K562 (cell line): Measurements from ENCODE around the gene COQ5. TPM values are rescaled to one million over a fixed set of nuclear protein-coding genes. Genes with fewer than 3 reads are reported as not detected.
A peak's percentile ranks its signal among the peaks of the same experiment; 100 is the strongest.

Experiments used
- ARHGAP35 ChIP-seq: fragments of 450-650 bp; IDR thresholded peaks from 2 replicates; pipeline ENCODE4 v1.6.1; 2018; ENCODE audit not compliant: partially characterized antibody
- BDP1 ChIP-seq: IDR thresholded peaks from 3 replicates; pipeline ENCODE4 v1.6.1; 2011; ENCODE audit not compliant: insufficient read length, insufficient read depth
- CCNT2 ChIP-seq: IDR thresholded peaks from 2 replicates; pipeline ENCODE4 v1.6.1; 2011; ENCODE audit warnings: borderline replicate concordance, low read depth, mild to moderate bottlenecking, moderate library complexity, mixed read lengths, low read length; ENCODE audit not compliant: insufficient read length; ENCODE audit errors: extremely low read depth
- EGR1 ChIP-seq: fragments of 450-650 bp; conservative IDR thresholded peaks from 2 replicates; pipeline ENCODE4 v1.6.1; 2017; ENCODE audit warnings: mild to moderate bottlenecking
- ELF1 ChIP-seq: fragments of 200-800 bp; sonication (Bioruptor generic); IDR thresholded peaks from 2 replicates; pipeline ENCODE4 v1.6.1; 2016; ENCODE audit warnings: missing genetic modification characterization, missing compliant biosample characterization
- FOXK2 ChIP-seq, 2 experiments: fragments of 450-650 bp; IDR thresholded peaks in 1 of 2; conservative IDR thresholded peaks in 1 of 2; 2 replicates each; pipeline ENCODE4 v1.6.1; 2016; ENCODE audit warnings: low read depth in 2 of 2, mild to moderate bottlenecking in 1 of 2
- HOXB6 ChIP-seq: fragments of 250-450 bp; sonication (Bioruptor Pico); IDR thresholded peaks from 2 replicates; pipeline ENCODE4 v1.5.1; 2022; ENCODE audit warnings: mild to moderate bottlenecking, borderline replicate concordance
- NR2F6 ChIP-seq: fragments of 450-650 bp; formaldehyde crosslinking; IDR thresholded peaks from 2 replicates; pipeline ENCODE4 v1.4.0; 2020; ENCODE audit warnings: mild to moderate bottlenecking
- PCBP2 ChIP-seq: fragments of 200-400 bp; formaldehyde crosslinking; IDR thresholded peaks from 2 replicates; pipeline ENCODE4 v1.6.1; 2018; ENCODE audit warnings: low read length, low read depth, mild to moderate bottlenecking, moderate library complexity; ENCODE audit not compliant: poor library complexity, severe bottlenecking
- PHB ChIP-seq: fragments of 250-450 bp; sonication (Bioruptor Pico); IDR thresholded peaks from 2 replicates; pipeline ENCODE4 v1.5.0; 2021
- PHF8 ChIP-seq: fragments of 200-600 bp; sonication (generic); IDR thresholded peaks from 2 replicates; pipeline ENCODE4 v1.6.1; 2012; ENCODE audit warnings: mixed run types, mild to moderate bottlenecking, inconsistent platforms, low read length, moderate library complexity, borderline replicate concordance
- RBM22 ChIP-seq: fragments of 200-400 bp; formaldehyde crosslinking; IDR thresholded peaks from 2 replicates; pipeline ENCODE4 v1.6.1; 2018; ENCODE audit warnings: low read length, low read depth; ENCODE audit not compliant: poor library complexity, severe bottlenecking
- RFX7 ChIP-seq: fragments of 250-450 bp; sonication (Bioruptor Pico); IDR thresholded peaks from 2 replicates; pipeline ENCODE4 v1.5.1; 2021; ENCODE audit warnings: mild to moderate bottlenecking
- RUNX1 ChIP-seq: sonication (generic); IDR thresholded peaks from 2 replicates; pipeline ENCODE4 v1.6.1; 2016; ENCODE audit warnings: antibody characterized with exemption, low read depth
- SMC3 ChIP-seq: conservative IDR thresholded peaks from 2 replicates; pipeline ENCODE4 v1.6.1; 2011; ENCODE audit warnings: low read depth, low read length, improper control_type of control experiment; ENCODE audit not compliant: insufficient read depth
- TAF15 ChIP-seq: fragments of 200-400 bp; formaldehyde crosslinking; IDR thresholded peaks from 2 replicates; pipeline ENCODE4 v1.6.1; 2017; ENCODE audit warnings: mild to moderate bottlenecking, low read depth, low read length, moderate library complexity
- TRIM28 ChIP-seq: fragments of 450-650 bp; IDR thresholded peaks from 2 replicates; pipeline ENCODE4 v1.6.1; 2017
- XRCC4 ChIP-seq: IDR thresholded peaks from one replicate; pipeline ENCODE4 v1.6.1; 2011; ENCODE audit not compliant: insufficient read depth, insufficient read length; ENCODE audit errors: extremely low read depth
- XRCC5 ChIP-seq: fragments of 200-400 bp; formaldehyde crosslinking; IDR thresholded peaks from 2 replicates; pipeline ENCODE4 v1.6.1; 2017; ENCODE audit warnings: low read depth, mild to moderate bottlenecking, low read length
- ZBTB17 ChIP-seq: fragments of 450-650 bp; formaldehyde crosslinking; IDR thresholded peaks from 2 replicates; pipeline ENCODE4 v1.4.0; 2020; ENCODE audit warnings: mild to moderate bottlenecking
- ZNF212 ChIP-seq: fragments of 450-650 bp; formaldehyde crosslinking; IDR thresholded peaks from 2 replicates; pipeline ENCODE4 v1.4.0; 2020; ENCODE audit warnings: mild to moderate bottlenecking
- ZNF232 ChIP-seq: sonication (generic); formaldehyde crosslinking; IDR thresholded peaks from 2 replicates; pipeline ENCODE4 v1.8.0; 2022; ENCODE audit warnings: mild to moderate bottlenecking, missing genetic modification reagents
- polyA plus RNA-seq, 8 experiments: library from polyadenylated mRNA; depleted of rRNA in 4 of 8; stranded (reverse) in 5 of 8; unstranded in 3 of 8; fragments of >200 nt; fragmentation: Nextera tagmentation in 2 of 8; fragmentation: Illumina TruSeq in 1 of 8; extraction: Ambion mirVana in 2 of 8; extraction: Trizol in 1 of 8; gene quantifications; 2 replicates each; pipeline versions ENCODE4 v1.2.1 to v1.2.3, GENCODE V29; 2011 to 2014; ENCODE audit warnings: inconsistent platforms in 1 of 8, missing spikeins in 1 of 8
- total RNA-seq, 7 experiments: library from RNA; depleted of rRNA in 6 of 7; stranded (reverse); fragments of >200 nt in 6 of 7; fragmentation: Illumina TruSeq in 2 of 7; extraction: Trizol in 2 of 7; gene quantifications; 2 replicates each; pipeline versions ENCODE4 v1.2.1 to v1.2.3, GENCODE V29; 2011 to 2021; ENCODE audit warnings: low replicate concordance in 1 of 7
- TF ChIP-seq, protein P1 (sequence below): sonication (generic); formaldehyde crosslinking; IDR thresholded peaks from 2 replicates; pipeline ENCODE4 v1.8.0; 2022; ENCODE audit warnings: mild to moderate bottlenecking, missing genetic modification reagents, borderline replicate concordance
- TF ChIP-seq, protein P2 (sequence below): fragments of 450-650 bp; conservative IDR thresholded peaks from 2 replicates; pipeline ENCODE4 v1.6.1; 2016; ENCODE audit warnings: missing genetic modification characterization, low read depth, mild to moderate bottlenecking, control low read depth, missing compliant biosample characterization
- TF ChIP-seq, protein P3 (sequence below): fragments of 250-450 bp; sonication (Bioruptor Pico); IDR thresholded peaks from 2 replicates; pipeline ENCODE4 v1.4.0; 2020; ENCODE audit warnings: mild to moderate bottlenecking

The COQ5 gene
- total and polyA plus RNA-seq, 9 of the 15 experiments (the other 6 are each of a cell fraction or from before 2014, with no cell fraction given): 19.2 to 59.7 (median 30.4) TPM

DNA sequence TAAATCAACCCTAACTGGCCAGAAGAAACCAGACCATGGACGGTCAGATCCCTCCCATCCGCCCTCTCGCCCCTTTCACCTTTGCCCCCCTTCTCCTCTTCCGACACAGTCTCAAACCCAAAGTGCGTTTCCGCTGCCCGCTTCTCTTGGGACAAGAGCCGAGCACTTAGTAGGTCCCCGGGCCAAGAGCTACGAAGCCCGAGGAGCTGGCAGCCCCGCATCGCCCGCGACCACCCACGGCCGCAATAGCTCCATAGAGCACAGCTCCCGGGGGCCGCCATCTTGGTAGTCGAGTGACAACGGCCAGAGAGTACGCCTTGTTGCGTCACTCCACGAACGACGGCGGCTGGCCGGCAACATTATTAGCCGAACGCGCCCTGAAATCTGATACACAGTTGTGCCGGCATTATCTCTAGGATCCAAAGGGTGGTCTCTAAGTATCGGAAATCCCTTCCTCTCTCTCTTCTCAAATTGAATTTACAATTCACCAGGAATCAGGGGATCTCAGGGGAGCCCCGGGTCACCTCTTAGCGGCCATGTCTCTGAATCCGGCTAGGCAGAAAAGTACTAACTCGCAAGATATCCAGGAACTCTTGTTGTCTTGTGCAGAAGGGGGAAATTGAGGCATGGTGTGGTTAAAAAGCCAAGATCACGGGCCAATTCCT, at the start of gene COQ5 (continued):
- TF ChIP-seq, protein P1, sequence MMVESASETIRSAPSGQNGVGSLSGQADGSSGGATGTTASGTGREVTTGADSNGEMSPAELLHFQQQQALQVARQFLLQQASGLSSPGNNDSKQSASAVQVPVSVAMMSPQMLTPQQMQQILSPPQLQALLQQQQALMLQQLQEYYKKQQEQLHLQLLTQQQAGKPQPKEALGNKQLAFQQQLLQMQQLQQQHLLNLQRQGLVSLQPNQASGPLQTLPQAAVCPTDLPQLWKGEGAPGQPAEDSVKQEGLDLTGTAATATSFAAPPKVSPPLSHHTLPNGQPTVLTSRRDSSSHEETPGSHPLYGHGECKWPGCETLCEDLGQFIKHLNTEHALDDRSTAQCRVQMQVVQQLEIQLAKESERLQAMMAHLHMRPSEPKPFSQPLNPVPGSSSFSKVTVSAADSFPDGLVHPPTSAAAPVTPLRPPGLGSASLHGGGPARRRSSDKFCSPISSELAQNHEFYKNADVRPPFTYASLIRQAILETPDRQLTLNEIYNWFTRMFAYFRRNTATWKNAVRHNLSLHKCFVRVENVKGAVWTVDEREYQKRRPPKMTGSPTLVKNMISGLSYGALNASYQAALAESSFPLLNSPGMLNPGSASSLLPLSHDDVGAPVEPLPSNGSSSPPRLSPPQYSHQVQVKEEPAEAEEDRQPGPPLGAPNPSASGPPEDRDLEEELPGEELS (CRISPR knock-in tag): 0 out of 2 replicates have a peak, but pooled peaks have one; percentile 5
- TF ChIP-seq ARHGAP35 (no peak), ZNF232 (0 out of 2 replicates have a peak, but pooled peaks have one; percentile 58), CCNT2 (peak; percentile 32), BDP1 (no peak), SMC3 (no peak), TRIM28 (no peak), XRCC5 (no peak), NR2F6 (CRISPR knock-in tag) (0 out of 2 replicates have a peak, but pooled peaks have one; percentile 50), XRCC4 (no peak), RBM22 (peak; percentile 55), RFX7 (no peak), FOXK2 (conservative IDR thresholded peaks at IDR 0.05 in 1 of 2, IDR thresholded peaks at IDR 0.05 in 1 of 2; ENCODE audit: low read depth in 2 of 2) (peak; percentile 82 to 83; a peak in 3 of 4 replicates), ZBTB17 (CRISPR knock-in tag) (peak; percentile 63; the same call in 1 of the 2 replicates), ZNF212 (CRISPR knock-in tag) (no peak), HOXB6 (CRISPR knock-in tag) (no peak), TAF15 (no peak), EGR1 (peak; percentile 73), PHB (no peak), ELF1 (tag) (no peak; the same call in 1 of the 2 replicates), PHF8 (peak; percentile 97), PCBP2 (no peak), RUNX1 (no peak)
- TF ChIP-seq, protein P2, sequence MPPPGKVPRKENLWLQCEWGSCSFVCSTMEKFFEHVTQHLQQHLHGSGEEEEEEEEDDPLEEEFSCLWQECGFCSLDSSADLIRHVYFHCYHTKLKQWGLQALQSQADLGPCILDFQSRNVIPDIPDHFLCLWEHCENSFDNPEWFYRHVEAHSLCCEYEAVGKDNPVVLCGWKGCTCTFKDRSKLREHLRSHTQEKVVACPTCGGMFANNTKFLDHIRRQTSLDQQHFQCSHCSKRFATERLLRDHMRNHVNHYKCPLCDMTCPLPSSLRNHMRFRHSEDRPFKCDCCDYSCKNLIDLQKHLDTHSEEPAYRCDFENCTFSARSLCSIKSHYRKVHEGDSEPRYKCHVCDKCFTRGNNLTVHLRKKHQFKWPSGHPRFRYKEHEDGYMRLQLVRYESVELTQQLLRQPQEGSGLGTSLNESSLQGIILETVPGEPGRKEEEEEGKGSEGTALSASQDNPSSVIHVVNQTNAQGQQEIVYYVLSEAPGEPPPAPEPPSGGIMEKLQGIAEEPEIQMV (tag): no peak
- TF ChIP-seq, protein P3, sequence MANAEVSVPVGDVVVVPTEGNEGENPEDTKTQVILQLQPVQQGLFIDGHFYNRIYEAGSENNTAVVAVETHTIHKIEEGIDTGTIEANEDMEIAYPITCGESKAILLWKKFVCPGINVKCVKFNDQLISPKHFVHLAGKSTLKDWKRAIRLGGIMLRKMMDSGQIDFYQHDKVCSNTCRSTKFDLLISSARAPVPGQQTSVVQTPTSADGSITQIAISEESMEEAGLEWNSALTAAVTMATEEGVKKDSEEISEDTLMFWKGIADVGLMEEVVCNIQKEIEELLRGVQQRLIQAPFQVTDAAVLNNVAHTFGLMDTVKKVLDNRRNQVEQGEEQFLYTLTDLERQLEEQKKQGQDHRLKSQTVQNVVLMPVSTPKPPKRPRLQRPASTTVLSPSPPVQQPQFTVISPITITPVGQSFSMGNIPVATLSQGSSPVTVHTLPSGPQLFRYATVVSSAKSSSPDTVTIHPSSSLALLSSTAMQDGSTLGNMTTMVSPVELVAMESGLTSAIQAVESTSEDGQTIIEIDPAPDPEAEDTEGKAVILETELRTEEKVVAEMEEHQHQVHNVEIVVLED: peak; percentile 46
